ENCODE results near the gene LITAF.
"Not testable (repeated sequence)": the region's sequence is repeated elsewhere in the genome, so short reads cannot be mapped to it uniquely, and the experiment has no call there.

The LITAF gene

DNA sequence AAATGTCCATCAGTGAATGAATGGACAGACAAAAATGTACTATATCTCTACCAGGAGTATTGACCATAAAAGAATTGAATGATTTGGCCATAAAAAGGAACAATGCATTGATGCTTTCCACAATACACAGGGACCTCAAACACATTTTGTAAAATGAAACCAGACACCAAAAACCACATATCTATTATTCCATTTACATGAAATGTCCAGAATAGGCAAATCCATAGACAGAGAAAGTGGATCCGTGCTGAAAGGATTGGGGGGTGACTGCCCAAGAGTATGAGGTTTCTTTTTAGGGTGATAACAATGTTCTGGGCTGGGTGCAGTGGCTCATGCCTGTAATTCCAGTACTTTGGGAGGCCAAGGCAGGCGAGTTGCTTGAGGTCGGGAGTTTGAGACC is 6.9 kb upstream of the LITAF start:
- Histone ChIP-seq H3K9me3 (replicated peaks; ENCODE audit: low read length) (no peaks in the 10 kb centered on the region), H3K4me1 (ENCODE audit: control insufficient read depth, insufficient read depth, low read length) (peaks cover 7% of the 10 kb centered on the region), H3K36me3 (ENCODE audit: insufficient read depth, low read length) (no peaks in the 10 kb centered on the region), H3K4me3 (ENCODE audit: low read length) (no peak overlapping the region), H3K9ac (ENCODE audit: low read depth, low read length) (no peak overlapping the region), H3K27me3 (ENCODE audit: control insufficient read depth, insufficient read depth, low read length) (peaks cover 17% of the 10 kb centered on the region), H3K4me2 (ENCODE audit: low read length) (no peak overlapping the region)

DNA sequence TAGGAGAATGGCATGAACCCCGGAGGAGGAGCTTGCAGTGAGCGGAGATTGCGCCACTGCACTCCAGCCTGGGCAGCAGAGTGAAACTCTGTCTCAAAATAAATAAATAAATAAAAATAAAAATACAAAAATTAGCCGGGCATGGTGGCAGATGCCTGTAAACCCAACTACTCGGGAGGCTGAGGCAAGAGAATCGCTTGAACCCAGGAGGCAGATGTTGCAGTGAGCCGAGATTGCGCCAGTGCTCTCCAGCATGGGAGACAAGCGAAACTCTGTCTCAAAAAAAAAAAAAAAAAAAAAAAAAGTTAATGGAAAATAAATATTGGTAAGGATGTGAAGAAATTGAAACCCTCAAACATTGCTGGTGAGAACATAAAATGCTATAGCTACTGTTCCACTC is 6.4 kb upstream of the LITAF start:
- not testable (repeated sequence) for H3K4me2 ChIP-seq (ENCODE audit: low read length); H3K4me1 ChIP-seq (ENCODE audit: control insufficient read depth, insufficient read depth, low read length); H3K9ac ChIP-seq (ENCODE audit: low read depth, low read length); H3K4me3 ChIP-seq (ENCODE audit: low read length); H3K9me3 ChIP-seq (replicated peaks; ENCODE audit: low read length); H3K36me3 ChIP-seq (ENCODE audit: insufficient read depth, low read length)
- H3K27me3 ChIP-seq (ENCODE audit: control insufficient read depth, insufficient read depth, low read length), result peaks cover 21% of the 10 kb centered on the region

DNA sequence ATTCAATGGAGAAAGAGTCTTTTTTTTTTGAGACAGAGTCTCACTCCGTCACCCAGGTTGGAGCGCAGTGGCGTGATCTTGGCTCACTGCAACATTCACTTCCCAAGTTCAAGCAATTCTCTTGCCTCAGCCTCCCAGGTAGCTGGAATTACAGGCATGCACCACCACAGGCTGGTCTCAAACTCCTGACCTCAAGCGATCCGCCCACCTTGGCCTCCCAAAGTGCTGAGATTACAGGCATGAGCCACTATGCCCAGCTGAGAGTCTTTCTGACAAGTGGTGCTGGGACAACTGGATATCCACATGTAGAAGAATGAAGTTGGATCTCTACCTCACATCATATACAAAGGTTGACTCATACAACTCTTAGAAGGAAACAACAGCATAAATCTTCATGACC is 4.9 kb upstream of the LITAF start:
- H3K27me3 ChIP-seq (ENCODE audit: control insufficient read depth, insufficient read depth, low read length), result peaks cover 32% of the 10 kb centered on the region
- not testable (repeated sequence) for H3K9ac ChIP-seq (ENCODE audit: low read depth, low read length); H3K4me2 ChIP-seq (ENCODE audit: low read length); H3K36me3 ChIP-seq (ENCODE audit: insufficient read depth, low read length); H3K9me3 ChIP-seq (replicated peaks; ENCODE audit: low read length); H3K4me1 ChIP-seq (ENCODE audit: control insufficient read depth, insufficient read depth, low read length); H3K4me3 ChIP-seq (ENCODE audit: low read length)

DNA sequence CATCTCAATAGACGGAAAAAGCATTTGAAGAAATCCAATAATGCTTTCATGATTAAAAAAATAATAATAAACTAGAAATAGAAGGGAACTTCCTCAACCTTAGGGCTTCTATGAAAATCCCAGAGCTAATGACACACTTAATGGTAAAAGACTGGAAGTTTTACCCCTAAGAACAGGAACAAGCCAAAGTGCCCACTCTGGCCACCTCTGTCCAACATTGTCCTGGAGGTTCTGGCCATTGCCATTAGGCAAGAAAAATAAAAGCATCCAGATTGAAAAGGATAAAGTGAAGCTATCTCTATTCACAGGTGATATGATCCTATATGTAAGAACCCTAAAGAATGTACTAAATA is 2.5 kb upstream of the LITAF start:
- H3K27me3 ChIP-seq (ENCODE audit: control insufficient read depth, insufficient read depth, low read length), result peaks cover 51% of the 10 kb centered on the region
- no peaks in the 10 kb centered on the region for H3K9me3 ChIP-seq (replicated peaks; ENCODE audit: low read length)
- no peak overlapping the region for H3K4me3 ChIP-seq (ENCODE audit: low read length)
- H3K4me2 ChIP-seq (ENCODE audit: low read length), result no peak overlapping the region
- H3K4me1 ChIP-seq (ENCODE audit: control insufficient read depth, insufficient read depth, low read length), result no peaks in the 10 kb centered on the region
- no peaks in the 10 kb centered on the region for H3K36me3 ChIP-seq (ENCODE audit: insufficient read depth, low read length)
- no peak overlapping the region for H3K9ac ChIP-seq (ENCODE audit: low read depth, low read length)

DNA sequence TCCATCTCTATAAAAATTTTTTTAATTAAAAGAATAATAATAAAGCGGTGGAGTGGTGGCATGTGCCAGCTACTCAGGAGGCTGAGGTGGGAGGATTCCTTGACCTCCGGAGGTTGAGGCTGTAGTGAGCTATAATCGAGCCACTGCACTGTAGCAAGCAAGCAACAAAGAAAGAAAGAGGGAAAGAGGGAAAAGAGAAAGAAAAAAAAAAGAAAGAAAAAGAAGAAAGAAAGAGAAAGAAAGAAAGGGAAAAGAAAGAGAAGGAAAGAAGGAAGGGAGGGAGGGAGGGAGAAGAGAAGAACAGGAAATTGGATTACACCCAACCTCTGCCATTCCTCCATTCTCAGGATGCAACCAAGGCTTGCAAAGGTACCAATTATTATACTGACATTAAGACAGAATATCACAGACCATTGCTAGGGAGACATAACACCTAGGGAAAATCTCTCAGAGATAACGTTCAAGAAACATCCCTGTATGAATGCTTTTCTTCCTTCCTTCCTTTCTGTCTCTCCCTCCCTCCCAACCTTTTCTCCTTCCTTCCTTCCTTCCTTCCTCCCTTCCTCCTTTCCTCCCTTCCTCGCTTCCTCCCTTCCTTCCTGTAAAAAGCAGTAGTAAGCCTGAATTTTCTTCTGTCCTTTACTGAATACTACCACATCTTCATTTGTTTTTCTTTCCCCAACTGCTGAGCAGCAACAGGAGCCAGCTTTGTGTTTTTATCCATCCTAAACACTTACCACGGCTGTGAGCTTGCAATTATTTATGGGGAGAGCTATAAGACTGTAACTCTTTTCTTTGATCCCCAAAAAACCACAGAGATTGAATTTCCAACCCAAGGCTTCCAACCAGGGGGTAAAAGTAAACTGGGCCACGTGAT is 1.8 kb upstream of the LITAF start:
- Histone ChIP-seq H3K9me3 (replicated peaks; ENCODE audit: low read length) (no peaks in the 10 kb centered on the region), H3K4me2 (ENCODE audit: low read length) (no peak overlapping the region), H3K36me3 (ENCODE audit: insufficient read depth, low read length) (no peaks in the 10 kb centered on the region), H3K4me3 (ENCODE audit: low read length) (no peak overlapping the region), H3K27me3 (ENCODE audit: control insufficient read depth, insufficient read depth, low read length) (peaks cover 54% of the 10 kb centered on the region), H3K9ac (ENCODE audit: low read depth, low read length) (no peak overlapping the region), H3K4me1 (ENCODE audit: control insufficient read depth, insufficient read depth, low read length) (no peaks in the 10 kb centered on the region)

DNA sequence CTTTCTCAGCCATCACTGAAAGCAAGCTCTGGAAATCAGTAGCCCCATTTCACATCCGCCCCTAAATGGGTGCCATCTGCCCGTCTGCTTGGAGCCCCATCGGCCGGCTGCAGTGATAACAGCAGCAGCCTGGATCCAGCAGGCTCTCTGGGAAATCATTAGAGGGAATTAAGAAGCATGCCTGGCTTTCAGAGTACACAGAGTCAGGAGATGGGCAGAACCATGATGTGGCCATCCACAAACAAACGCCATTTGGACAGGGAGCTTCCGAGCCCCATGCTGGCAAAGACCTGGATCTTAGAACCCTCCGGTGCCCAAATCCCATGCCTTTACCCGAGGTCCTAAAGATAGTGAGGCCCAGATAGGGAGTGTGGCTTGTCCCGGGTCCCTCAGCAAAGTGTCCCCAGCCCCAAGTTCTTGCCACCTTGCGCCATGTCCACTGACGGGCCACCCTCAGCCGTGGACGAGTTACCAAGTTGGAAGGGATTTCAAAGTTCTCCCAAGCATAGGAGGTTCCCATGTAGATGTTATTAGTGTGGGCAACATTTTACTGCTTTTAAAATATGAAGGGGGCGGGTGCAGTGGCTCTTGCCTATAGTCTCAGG is 1.0 kb upstream of the LITAF start:
- Histone ChIP-seq H3K4me1 (ENCODE audit: control insufficient read depth, insufficient read depth, low read length) (no peaks in the 10 kb centered on the region), H3K9me3 (replicated peaks; ENCODE audit: low read length) (no peaks in the 10 kb centered on the region), H3K9ac (ENCODE audit: low read depth, low read length) (no peak overlapping the region), H3K36me3 (ENCODE audit: insufficient read depth, low read length) (no peaks in the 10 kb centered on the region), H3K27me3 (ENCODE audit: control insufficient read depth, insufficient read depth, low read length) (peaks cover 57% of the 10 kb centered on the region), H3K4me3 (ENCODE audit: low read length) (peak overlapping the region; percentile 66), H3K4me2 (ENCODE audit: low read length) (peak overlapping the region; percentile 80)

DNA sequence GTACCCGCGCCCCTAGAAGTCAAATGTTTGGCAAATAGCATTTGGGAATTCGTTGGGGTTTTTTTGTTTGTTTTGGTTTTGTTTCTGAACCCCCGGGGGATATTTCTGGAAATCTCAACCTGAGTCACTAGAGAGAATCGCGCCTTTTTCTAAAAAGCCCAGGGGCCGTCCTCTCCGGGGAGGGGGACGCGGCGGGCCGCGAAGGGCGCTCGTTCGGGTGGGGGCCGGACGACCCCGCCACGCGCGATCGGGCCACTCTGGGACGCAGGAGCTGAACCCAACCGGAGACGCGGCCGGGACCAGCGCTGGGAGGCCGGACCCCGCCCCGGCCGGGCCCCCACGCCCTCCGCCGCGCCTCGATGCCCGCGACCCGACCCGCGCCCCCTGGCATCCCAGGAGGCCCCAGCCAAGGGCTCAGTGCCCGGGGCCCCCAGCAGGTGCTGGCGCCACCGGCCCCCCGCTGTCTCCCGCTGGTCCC is 302 bp downstream of the LITAF start:
- Histone ChIP-seq H3K4me2 (ENCODE audit: low read length) (peak overlapping the region; percentile 80), H3K36me3 (ENCODE audit: insufficient read depth, low read length) (no peaks in the 10 kb centered on the region), H3K9ac (ENCODE audit: low read depth, low read length) (peak overlapping the region; percentile 58), H3K9me3 (replicated peaks; ENCODE audit: low read length) (no peaks in the 10 kb centered on the region), H3K4me3 (ENCODE audit: low read length) (peak overlapping the region; percentile 66), H3K27me3 (ENCODE audit: control insufficient read depth, insufficient read depth, low read length) (peaks cover 58% of the 10 kb centered on the region), H3K4me1 (ENCODE audit: control insufficient read depth, insufficient read depth, low read length) (no peaks in the 10 kb centered on the region)

DNA sequence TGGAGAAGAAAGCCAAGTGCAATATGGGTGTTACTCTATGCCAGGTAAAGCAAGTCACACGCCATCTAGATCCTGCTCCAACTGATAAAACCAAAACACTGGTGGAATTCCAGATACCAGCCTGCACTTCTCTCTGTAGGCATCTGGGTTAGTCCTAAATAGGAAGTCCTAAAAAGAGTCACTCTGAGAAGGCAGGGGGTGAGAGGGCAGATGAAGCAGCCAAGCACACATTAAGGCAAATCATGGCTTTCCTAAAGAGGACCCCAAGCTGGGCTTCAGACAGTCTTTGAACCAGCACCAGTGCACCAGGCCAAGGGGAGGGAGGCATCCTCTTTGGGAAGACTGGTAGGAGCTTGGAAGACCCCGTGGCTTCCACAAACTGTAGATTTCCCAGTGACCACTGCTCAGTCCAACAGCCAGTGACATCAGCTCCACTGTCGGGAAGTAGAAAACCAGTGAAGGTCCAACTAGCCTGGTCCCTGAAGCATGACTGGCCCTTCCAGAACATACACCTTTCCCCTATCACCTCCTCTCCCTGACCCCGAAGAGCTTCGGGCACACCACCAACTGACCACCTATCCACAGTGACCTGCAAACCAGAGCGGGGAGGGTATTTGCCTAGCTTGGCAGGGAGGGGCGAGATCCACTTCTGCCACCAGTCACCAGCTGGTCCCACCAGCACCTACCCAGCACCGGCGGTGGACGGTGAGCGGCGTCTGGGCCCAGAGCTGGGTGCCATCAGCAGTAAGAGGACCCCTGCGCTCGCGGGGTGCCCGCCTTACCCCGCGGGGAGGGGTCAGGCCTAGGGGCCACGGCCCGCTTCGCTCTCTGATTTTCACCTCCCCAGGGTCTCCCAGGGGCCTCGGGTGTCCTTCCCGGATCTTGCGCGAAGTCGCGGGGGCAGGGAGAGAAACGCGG is 1.0 kb downstream of the LITAF start:
- H3K4me3 ChIP-seq (ENCODE audit: low read length), result peak overlapping the region; percentile 66
- peak overlapping the region; percentile 58 for H3K9ac ChIP-seq (ENCODE audit: low read depth, low read length)
- H3K9me3 ChIP-seq (replicated peaks; ENCODE audit: low read length), result no peaks in the 10 kb centered on the region
- H3K4me2 ChIP-seq (ENCODE audit: low read length), result peak overlapping the region; percentile 80
- no peaks in the 10 kb centered on the region for H3K36me3 ChIP-seq (ENCODE audit: insufficient read depth, low read length)
- no peaks in the 10 kb centered on the region for H3K4me1 ChIP-seq (ENCODE audit: control insufficient read depth, insufficient read depth, low read length)
- peaks cover 58% of the 10 kb centered on the region for H3K27me3 ChIP-seq (ENCODE audit: control insufficient read depth, insufficient read depth, low read length)

DNA sequence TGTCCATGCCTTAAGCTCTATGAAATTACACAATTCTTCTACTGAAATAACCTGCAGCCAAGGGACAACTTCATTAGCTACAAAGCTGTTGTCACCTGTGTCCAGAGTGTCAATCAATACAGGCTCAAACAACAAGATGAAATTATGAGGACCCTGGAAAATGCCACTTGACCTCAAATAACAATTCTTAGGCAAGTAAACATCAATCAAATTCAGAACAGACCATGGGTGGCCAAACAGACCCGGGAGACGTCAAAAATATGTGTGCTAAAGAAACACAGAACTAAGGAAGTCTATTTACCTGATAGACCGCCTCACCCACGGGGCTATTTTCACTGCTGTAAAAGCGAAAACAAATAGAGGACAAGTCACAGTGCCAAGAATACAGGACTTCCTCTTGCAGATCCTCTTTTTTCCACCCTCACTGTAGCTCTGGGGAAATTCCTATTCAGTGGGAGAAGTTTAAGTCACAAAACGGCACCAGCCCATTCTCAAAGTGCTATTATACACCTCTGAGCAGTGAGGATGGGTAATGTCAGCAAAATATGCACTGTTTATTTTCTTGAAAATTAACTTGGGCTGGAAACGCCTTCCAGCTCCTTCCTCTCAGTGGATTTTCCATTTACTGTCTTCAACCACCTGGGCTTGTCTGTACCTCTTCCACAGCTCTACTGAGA is 2.7 kb downstream of the LITAF start:
- Histone ChIP-seq H3K4me1 (ENCODE audit: control insufficient read depth, insufficient read depth, low read length) (no peaks in the 10 kb centered on the region), H3K36me3 (ENCODE audit: insufficient read depth, low read length) (no peaks in the 10 kb centered on the region), H3K27me3 (ENCODE audit: control insufficient read depth, insufficient read depth, low read length) (peaks cover 54% of the 10 kb centered on the region), H3K9me3 (replicated peaks; ENCODE audit: low read length) (no peaks in the 10 kb centered on the region), H3K4me3 (ENCODE audit: low read length) (no peak overlapping the region), H3K9ac (ENCODE audit: low read depth, low read length) (no peak overlapping the region), H3K4me2 (ENCODE audit: low read length) (no peak overlapping the region)

DNA sequence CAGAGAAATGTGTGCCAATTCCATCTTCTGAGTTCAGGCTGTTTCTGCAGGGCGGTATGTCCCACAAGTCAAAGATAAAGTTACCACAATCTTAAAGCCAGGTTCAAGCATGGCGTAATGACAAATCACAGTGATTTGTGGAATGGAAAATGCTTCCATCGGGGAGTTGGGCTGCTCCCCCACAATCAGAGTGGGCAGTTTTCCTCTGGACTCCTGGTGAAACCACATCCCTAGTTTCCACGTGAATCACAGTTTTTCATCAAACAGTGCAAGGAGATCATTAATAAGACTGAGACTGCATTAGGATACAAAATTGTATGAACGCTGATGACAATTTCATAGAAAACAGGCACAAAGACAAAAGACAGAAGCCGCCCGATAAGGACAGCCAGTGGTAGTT is 3.6 kb downstream of the LITAF start:
- Histone ChIP-seq H3K9me3 (replicated peaks; ENCODE audit: low read length) (no peaks in the 10 kb centered on the region), H3K4me3 (ENCODE audit: low read length) (no peak overlapping the region), H3K27me3 (ENCODE audit: control insufficient read depth, insufficient read depth, low read length) (peaks cover 47% of the 10 kb centered on the region), H3K36me3 (ENCODE audit: insufficient read depth, low read length) (no peaks in the 10 kb centered on the region), H3K4me2 (ENCODE audit: low read length) (no peak overlapping the region), H3K9ac (ENCODE audit: low read depth, low read length) (no peak overlapping the region), H3K4me1 (ENCODE audit: control insufficient read depth, insufficient read depth, low read length) (no peaks in the 10 kb centered on the region)
